H54 (cell line): Measurements from ENCODE around the gene PXMP4.

Source experiments
- DNase-seq: peaks from one replicate; pipeline ENCODE4 v3.0.0; 2011; ENCODE audit warnings: low spot score, mixed read lengths; ENCODE audit not compliant: insufficient read length
- FAIRE-seq: peaks from 3 replicates; lab custom pipeline; 2011; peaks lifted over from hg19 to GRCh38; lab: Jason Lieb, UNC
- POLR2A ChIP-seq: IDR thresholded peaks from 2 replicates; pipeline ENCODE4 v1.6.1; 2011; ENCODE audit warnings: low read depth, mild to moderate bottlenecking, low read length

The PXMP4 gene

GRCh38 chr20:33669224-33669623, 50.9 kb downstream of the PXMP4 start:
- TF ChIP-seq POLR2A = no peak
- DNase-seq = no peak
- FAIRE-seq = no peak

GRCh38 chr20:33668466-33669155, 51.5 kb downstream of the PXMP4 start:
- DNase-seq = no peak

DNA sequence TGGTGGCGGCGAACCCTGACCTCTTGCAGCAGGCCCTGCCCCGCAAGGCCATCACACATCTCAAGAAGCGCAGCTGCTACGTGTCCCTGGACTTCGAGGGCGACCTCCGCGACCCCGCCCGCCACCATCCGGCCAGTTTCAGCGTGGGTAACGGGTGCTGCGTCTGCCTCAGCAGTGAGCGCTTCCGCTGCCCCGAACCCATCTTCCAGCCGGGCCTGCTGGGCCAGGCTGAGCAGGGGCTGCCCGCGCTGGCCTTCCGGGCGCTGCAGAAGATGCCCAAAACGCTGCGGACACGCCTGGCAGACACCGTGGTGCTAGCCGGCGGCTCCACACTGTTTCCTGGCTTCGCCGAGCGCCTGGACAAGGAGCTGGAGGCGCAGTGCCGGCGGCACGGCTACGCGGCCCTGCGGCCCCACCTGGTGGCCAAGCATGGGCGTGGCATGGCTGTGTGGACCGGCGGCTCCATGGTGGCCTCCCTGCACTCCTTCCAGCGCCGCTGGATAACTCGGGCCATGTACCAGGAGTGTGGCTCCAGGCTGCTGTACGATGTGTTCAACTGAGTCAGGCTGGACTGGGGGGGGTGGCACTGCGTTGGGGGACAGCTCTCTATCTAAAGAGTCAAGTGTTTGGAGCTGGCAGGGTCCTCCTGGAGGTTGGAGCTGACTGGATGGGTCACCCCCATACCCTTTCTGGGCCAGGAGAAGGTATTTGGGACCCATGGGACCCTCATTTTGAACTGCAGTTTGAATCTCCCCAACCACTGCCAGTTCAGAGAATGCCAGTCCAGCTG, 52.2 kb downstream of the PXMP4 start:
- TF ChIP-seq POLR2A = no peak
- peak; percentile 87 for DNase-seq
- FAIRE-seq = no peak

More at GRCh38 chr20:33668466-33669155, 51.5 kb downstream of the PXMP4 start:
- TF ChIP-seq POLR2A = no peak
- FAIRE-seq = no peak

GRCh38 chr20:33667245-33667675, 52.9 kb downstream of the PXMP4 start:
- FAIRE-seq (no peak), DNase-seq (no peak)
- no peak for TF ChIP-seq POLR2A

DNA sequence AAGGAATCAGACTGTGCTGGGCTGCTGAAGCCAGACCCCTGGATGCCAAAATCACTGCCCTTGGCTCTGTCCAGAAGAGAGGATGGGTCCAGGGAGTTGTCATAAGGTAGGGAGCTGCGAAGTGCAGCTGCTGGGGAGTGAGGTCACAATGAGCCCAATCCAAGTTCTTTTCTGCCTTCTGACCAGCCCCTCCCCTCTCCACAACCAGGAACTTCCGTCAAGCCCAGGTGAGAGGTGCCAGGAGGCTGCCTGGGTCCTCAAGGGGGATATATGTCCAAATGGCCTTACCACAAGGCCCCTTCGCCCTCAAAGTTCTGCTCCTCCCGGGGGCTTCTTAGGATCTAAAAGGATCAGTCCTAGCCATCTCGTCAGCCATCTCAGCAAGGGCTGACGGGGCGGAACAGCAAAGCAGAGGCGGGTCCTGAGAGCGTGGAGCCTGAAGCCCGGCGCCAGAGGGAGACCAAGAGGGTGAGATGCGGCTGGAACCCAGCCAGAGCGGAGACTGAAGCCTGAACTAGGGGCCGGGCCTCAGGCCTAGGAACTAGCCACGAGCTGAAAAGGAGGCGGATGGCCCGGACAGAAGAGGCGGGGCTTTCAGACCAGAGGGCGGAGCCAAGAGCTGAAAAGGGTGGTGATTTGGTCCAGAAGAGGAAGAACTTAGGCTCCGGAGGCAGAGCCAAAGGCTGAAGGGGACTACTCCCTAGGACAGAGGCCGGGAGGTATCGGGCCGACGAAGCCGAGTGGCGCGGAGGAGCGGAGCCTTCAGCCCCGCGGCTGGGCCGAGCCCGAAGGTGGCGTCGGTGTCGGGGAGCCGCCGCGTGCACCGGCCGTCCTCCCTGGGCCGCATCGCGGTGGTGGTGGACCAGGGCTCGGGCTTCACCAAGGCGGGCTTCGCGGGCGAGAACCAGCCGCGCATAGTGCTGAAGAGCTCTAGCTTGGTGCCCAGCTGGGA, 53.5 kb downstream of the PXMP4 start, which contains the start of gene ACTL10:
TSS of gene ACTL10 (plus strand) at position 651 of the 952 bp plus-strand sequence. CDS start 555 bp downstream, outside the sequence.
- FAIRE-seq = no peak
- no peak for DNase-seq
- TF ChIP-seq POLR2A = no peak

DNA sequence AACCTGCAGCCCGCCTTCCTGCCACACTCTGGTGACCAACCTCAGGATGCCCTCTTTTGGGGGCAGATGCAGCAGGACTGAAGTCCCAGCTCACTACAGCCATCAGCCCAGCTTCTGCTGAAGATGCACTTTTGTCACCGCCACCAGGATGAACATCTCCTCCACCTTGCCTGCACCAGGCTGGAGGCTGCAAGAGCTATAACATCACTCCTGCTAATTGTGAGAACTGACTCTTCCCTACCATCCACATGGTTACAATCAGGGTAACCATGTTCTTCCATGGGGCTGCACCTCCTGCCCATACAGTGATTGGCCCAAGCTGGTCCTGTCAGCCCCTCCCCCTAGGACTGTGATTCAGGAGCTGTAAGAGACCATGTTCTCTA, 55.4 kb downstream of the PXMP4 start:
- TF ChIP-seq POLR2A = peak; percentile 22; the same call in 1 of the 2 replicates
- FAIRE-seq (no peak), DNase-seq (no peak)

DNA sequence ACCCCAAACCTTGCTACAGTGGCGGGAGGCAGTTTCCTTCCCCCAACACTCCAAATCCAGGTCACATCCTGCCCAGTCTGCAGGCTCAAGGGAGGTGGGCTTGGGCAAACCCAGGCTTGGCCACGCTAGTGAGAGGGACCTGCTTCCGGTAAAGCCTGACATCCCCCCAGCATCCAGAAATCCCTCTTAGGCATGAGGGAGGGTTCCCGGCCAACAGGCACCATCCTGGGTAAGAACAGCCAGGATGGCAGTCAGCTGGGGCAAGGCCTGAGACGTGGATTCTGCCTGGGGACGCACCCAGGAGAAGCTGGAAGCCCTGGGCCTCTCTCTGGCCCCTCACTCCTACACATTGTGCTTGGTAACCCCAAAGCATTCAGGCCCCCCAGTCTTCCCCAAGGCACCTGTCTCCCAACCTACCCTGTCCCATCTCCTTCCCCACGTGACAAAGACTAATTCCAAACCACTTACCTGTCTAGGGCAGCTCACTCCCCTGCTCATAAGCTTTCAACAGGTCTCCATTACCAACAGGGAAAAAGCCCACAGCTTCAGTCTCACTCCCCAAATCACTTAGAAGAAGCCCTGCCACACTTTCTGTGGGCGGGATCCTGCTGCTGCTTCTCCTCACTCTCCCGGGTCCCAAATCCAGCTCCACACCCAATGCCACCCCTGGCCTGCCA, 55.9 kb downstream of the PXMP4 start:
- TF ChIP-seq POLR2A = no peak
- DNase-seq (no peak), FAIRE-seq (no peak)

GRCh38 chr20:33663161-33664084, 56.7 kb downstream of the PXMP4 start:
- FAIRE-seq = no peak
- peak; percentile 97 for DNase-seq

DNA sequence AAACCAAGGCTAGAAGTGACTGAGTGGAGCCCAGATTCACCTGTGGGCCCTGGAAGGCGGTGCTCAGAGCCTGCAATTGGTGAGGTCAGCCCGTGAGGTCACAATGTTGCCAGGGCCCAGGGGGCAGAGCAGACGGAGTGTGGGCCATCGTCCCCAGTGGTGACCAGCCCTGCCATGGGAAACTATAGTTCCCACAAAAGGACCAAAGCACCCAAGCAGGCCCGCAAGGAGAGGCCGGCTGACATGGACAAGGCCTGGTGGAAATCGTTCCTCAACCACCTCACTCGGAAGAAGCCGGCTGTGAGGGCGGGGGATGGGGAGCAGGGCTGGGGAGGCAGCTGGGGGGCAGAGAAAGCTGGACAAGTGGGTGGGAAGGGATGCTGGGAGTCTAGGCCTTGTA, 57.9 kb downstream of the PXMP4 start, which contains the start of gene C20orf144:
TSS of gene C20orf144 (plus strand) at position 156 of the 400 bp plus-strand sequence. CDS start at position 175, 19 bp downstream.
- no peak for FAIRE-seq
- no peak for TF ChIP-seq POLR2A
- no peak for DNase-seq

More at GRCh38 chr20:33663161-33664084, 56.7 kb downstream of the PXMP4 start:
- peak; percentile 89 for TF ChIP-seq POLR2A

DNA sequence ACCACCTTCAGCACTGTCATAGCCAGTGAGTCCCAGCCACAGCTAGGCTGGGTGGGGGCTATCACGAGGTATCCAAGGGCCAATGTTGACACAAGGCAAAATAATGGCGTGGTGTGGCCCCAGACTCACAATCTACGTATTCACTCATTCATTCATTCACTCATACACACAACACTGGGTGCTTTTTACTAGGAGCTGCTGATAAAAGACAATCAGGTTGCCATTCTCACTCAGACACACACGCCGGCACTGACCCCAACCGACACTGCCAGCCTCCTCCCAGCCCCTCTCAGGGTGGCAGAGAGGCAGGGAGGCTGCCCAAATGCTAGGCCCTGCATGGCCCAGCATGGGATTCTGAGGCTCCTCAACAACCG, 59.4 kb downstream of the PXMP4 start:
- DNase-seq (no peak), FAIRE-seq (no peak)
- no peak for TF ChIP-seq POLR2A

DNA sequence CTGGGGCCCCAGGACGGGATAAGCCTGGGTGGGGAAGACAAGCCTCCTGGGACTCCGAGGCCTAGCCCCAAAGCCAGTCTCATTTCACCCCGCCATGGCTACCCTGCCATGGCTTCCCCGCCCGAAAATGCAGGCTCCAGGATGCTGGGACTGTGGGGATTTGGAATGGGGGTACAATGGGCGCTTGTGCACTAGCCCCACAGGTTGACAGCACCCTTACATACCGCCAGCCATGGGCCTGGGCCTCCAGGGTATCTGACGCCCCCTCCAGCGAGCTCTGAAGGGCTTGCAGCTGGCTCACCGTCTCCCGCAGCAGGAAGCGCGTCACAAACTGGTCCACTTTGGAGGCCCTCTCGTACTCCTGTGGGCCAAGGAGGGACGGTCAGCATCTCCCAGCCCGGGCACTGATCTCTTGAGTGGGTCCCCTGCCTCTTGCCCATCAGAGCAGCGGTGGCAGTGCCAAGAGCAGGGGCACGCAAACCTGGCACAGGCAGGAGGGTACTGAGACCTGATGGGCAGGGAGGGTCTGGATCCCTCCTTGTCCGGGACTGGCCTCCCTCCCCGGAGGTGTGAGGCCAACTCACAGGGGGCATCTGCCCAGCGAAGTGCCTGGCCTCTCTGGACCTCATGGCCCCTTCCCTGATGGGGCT, 60.0 kb downstream of the PXMP4 start:
- DNase-seq (no peak), FAIRE-seq (no peak)
- TF ChIP-seq POLR2A = no peak
